ENCODE data around the gene C16orf86. TPM values are rescaled to one million over a fixed set of nuclear protein-coding genes. Genes with fewer than 3 reads are reported as not detected.

The C16orf86 gene
- total RNA-seq, 1 experiment from 2014 or later: 0.65 TPM

DNA sequence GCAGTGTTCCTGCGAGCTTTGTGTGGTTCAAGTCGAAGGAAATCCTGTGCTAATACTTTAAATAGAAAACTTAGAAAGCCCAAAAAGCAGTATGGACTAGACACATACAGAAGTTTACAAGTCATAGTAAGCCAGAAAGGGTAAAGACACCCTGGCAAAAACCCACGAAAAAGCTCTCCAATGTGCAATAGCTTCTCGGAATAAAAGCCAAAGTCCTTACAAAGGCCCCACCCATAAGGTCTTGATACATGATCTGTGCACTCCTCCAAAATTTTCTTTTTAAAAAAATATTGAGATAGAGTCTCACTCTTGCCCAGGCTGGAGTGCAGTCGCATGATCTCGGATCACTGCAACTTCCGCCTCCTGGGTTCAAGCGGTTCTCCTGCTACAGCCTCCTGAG, 10.3 kb downstream of the C16orf86 start:
- no peak overlapping the region for H3K27ac Mint-ChIP-seq (ENCODE audit: low read depth, unreplicated experiment)
- TF ChIP-seq, protein P1, sequence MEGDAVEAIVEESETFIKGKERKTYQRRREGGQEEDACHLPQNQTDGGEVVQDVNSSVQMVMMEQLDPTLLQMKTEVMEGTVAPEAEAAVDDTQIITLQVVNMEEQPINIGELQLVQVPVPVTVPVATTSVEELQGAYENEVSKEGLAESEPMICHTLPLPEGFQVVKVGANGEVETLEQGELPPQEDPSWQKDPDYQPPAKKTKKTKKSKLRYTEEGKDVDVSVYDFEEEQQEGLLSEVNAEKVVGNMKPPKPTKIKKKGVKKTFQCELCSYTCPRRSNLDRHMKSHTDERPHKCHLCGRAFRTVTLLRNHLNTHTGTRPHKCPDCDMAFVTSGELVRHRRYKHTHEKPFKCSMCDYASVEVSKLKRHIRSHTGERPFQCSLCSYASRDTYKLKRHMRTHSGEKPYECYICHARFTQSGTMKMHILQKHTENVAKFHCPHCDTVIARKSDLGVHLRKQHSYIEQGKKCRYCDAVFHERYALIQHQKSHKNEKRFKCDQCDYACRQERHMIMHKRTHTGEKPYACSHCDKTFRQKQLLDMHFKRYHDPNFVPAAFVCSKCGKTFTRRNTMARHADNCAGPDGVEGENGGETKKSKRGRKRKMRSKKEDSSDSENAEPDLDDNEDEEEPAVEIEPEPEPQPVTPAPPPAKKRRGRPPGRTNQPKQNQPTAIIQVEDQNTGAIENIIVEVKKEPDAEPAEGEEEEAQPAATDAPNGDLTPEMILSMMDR (IDR thresholded peaks at IDR 0.05; ENCODE audit: unreplicated experiment): no peak
- ChIA-PET CTCF (interaction anchor here (0.6 to 0.7 kb wide), 3 partner anchors 81 to 225 kb away, joined by 3 to 5 read pairs (median 4); no protein-coding TSS in a partner anchor), POLR2A (interaction anchor here (0.6 kb wide), 1 partner anchor 140 kb away, joined by 3 read pairs; no protein-coding TSS in a partner anchor)
- H3K36me3 Mint-ChIP-seq (ENCODE audit: insufficient read depth, unreplicated experiment): peaks cover 18% of the 10 kb centered on the region
- H3K27me3 Mint-ChIP-seq (ENCODE audit: insufficient read depth, unreplicated experiment): no peaks in the 10 kb centered on the region
- intact Hi-C loops (cut with micrococcal nuclease): loop anchor here (10.0 kb wide), 1 partner anchor 168 kb away; the partner anchor contains the start of genes CENPT, NUTF2 and THAP11
- BruUV-seq (replicated peaks): no TSS peak
- DNase-seq (ENCODE audit: unreplicated experiment): no peak
- H3K9me3 Mint-ChIP-seq (ENCODE audit: unreplicated experiment): no peaks in the 10 kb centered on the region
- H3K4me3 Mint-ChIP-seq (ENCODE audit: unreplicated experiment): no peak overlapping the region
- H3K4me1 Mint-ChIP-seq (ENCODE audit: insufficient read depth, unreplicated experiment): peaks cover 15% of the 10 kb centered on the region

DNA sequence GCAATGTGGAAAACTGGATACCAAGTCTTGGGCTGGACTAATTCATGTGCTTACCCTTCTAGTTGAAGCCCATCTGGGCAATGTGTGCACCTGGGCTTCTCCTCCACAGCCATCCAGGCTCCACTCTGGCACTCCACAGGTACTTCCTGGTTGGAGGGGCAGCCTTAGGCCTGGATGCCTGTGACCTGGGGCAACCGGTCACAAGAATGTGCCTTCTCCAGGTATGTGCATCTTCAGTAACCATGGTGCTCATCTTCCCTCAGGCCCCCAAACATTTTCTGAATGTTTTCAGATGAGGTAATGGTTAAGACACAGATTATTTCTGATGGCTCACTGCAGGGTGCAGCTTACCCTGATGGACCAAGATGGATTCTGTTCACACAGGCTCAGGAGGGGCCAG, 11.1 kb downstream of the C16orf86 start:
- CTCF ChIA-PET: no interaction called here
- TF ChIP-seq, protein P1 (IDR thresholded peaks at IDR 0.05; ENCODE audit: unreplicated experiment): no peak
- BruUV-seq (replicated peaks): no TSS peak
- no peaks in the 10 kb centered on the region for H3K27me3 Mint-ChIP-seq (ENCODE audit: insufficient read depth, unreplicated experiment)
- intact Hi-C loops (cut with micrococcal nuclease): loop anchor here (10.0 kb wide), 1 partner anchor 167 kb away; the partner anchor contains the start of genes CENPT, NUTF2 and THAP11
- no peaks in the 10 kb centered on the region for H3K9me3 Mint-ChIP-seq (ENCODE audit: unreplicated experiment)
- H3K27ac Mint-ChIP-seq (ENCODE audit: low read depth, unreplicated experiment): no peak overlapping the region
- DNase-seq (ENCODE audit: unreplicated experiment): no peak
- peaks cover 8% of the 10 kb centered on the region for H3K4me1 Mint-ChIP-seq (ENCODE audit: insufficient read depth, unreplicated experiment)
- no peak overlapping the region for H3K4me3 Mint-ChIP-seq (ENCODE audit: unreplicated experiment)
- H3K36me3 Mint-ChIP-seq (ENCODE audit: insufficient read depth, unreplicated experiment): peaks cover 19% of the 10 kb centered on the region
- POLR2A ChIA-PET: no interaction called here

GRCh38 chr16:67678354-67679023, 11.9 kb downstream of the C16orf86 start:
- intact Hi-C loops (cut with micrococcal nuclease): loop anchor here (10.0 kb wide), 1 partner anchor 166 kb away; the partner anchor contains the start of genes CENPT, NUTF2 and THAP11
- BruUV-seq (replicated peaks): no TSS peak
- POLR2A ChIA-PET: interaction anchor here (0.6 to 0.7 kb wide), 2 partner anchors 90 to 145 kb away, joined by 3 read pairs; no protein-coding TSS in a partner anchor

More at GRCh38 chr16:67678354-67679023, 11.9 kb downstream of the C16orf86 start:
- CTCF ChIA-PET: interaction anchor here (0.5 kb wide), 1 partner anchor 411 kb away, joined by 3 read pairs; no protein-coding TSS in a partner anchor
- H3K27me3 Mint-ChIP-seq (ENCODE audit: insufficient read depth, unreplicated experiment): no peaks in the 10 kb centered on the region
- H3K9me3 Mint-ChIP-seq (ENCODE audit: unreplicated experiment): no peaks in the 10 kb centered on the region
- peaks cover 26% of the 10 kb centered on the region for H3K36me3 Mint-ChIP-seq (ENCODE audit: insufficient read depth, unreplicated experiment)
- H3K4me3 Mint-ChIP-seq (ENCODE audit: unreplicated experiment): no peak overlapping the region
- DNase-seq (ENCODE audit: unreplicated experiment): no peak
- peaks cover 8% of the 10 kb centered on the region for H3K4me1 Mint-ChIP-seq (ENCODE audit: insufficient read depth, unreplicated experiment)
- TF ChIP-seq, protein P1 (IDR thresholded peaks at IDR 0.05; ENCODE audit: unreplicated experiment): no peak
- H3K27ac Mint-ChIP-seq (ENCODE audit: low read depth, unreplicated experiment): no peak overlapping the region
